HG02588 (cell line): ENCODE results near the gene TRPM6.
A peak's percentile ranks its signal among the peaks of the same experiment; 100 is the strongest.

Source experiments
- ATAC-seq: cut with Tn5 transposase; IDR thresholded peaks from one replicate; pipeline ENCODE4 v1.9.1; 2021; ENCODE audit warnings: mild to moderate bottlenecking, moderate library complexity; ENCODE audit not compliant: unreplicated experiment

TRPM6 gene

GRCh38 chr9:74777136-74777879 is 110.4 kb downstream of the TRPM6 start:
- ATAC-seq, result peak; percentile 62

GRCh38 chr9:74775396-74775795 is 112.3 kb downstream of the TRPM6 start:
- ATAC-seq, result no peak

DNA sequence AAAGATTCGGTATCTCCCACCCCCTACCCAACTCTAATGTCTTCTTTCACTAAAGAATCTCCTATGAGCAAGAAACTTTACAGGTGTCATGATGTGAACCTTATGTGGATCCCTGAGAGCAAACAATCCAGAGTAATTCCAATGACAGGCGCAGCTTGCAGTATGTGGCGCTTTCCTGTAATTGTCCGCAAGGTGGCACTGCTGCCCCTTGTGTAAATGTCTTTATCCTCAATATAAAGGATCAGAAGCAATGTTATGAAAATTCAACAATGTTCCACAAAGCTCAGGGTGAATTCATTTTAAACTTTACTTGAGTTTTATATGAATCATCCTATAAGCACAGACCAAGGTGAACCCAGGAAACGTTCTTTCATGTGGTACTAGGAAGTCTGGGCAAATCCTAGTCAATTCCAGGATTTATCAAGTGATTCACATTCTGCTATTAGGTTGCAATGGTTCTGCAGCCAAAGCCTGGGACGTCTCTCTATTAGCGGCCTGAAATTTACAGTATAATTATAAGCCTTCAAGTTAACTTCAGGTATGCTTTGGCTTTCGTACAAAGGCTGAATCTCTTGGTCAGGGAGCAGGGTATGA is 113.7 kb downstream of the TRPM6 start:
- ATAC-seq, result no peak

GRCh38 chr9:74772121-74772520 is 115.6 kb downstream of the TRPM6 start:
- no peak for ATAC-seq

- no peak for ATAC-seq
These were observed 116.0 kb downstream of the TRPM6 start for GRCh38 chr9:74771672-74772071.

DNA sequence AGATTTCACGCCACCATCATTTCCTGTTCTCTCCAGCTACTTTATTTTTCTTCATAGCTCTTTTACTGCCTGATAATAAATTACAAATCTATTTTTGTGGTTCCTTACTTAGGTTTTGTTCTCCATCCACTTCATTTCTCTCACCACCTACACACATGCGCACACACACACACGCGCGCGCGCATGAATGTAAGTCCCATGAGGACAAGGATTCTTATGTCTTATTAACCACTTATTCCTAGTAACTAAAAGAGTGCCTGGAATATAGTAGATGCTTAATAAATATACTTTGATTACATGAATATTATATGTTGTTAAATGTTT is 116.5 kb downstream of the TRPM6 start:
- no peak for ATAC-seq

GRCh38 chr9:74770508-74771261 is 117.0 kb downstream of the TRPM6 start:
- ATAC-seq, result peak; percentile 71

GRCh38 chr9:74765481-74765971 is 122.2 kb downstream of the TRPM6 start:
- no peak for ATAC-seq

- no peak for ATAC-seq
These were observed 124.8 kb downstream of the TRPM6 start for GRCh38 chr9:74762950-74763349.

DNA sequence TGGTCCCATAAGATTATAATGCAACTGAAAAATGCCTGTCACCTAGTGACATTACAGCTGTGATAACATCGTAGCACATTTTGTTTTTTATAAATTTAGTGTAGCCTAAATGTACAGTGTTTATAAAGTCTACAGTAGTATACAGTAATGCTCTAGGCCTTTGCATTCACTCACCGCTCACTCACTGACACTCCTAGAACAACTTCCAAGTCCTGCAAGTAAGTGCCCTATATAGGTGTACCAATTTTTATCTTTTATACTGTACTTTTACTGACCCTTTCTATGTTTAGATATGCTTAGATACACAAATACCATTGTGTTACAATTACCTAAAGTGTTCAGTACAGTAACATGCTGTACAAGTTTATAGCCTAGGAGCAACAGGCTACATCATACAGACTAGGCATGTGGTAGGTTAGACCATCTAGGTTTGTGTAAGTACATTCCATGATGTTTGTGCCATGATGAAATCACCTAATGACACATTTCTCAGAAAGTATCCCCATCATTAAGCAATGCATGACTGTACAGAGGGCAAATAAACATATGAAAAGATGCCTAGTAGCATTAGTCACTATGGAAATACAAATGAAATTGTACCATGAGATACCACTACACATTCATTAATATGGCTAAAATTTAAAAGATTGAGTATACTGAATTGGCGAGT is 127.6 kb downstream of the TRPM6 start:
- no peak for ATAC-seq

- ATAC-seq, result no peak
These were observed 131.7 kb downstream of the TRPM6 start for GRCh38 chr9:74755999-74756398.

- ATAC-seq, result no peak
These were observed 132.4 kb downstream of the TRPM6 start for GRCh38 chr9:74755355-74755754.

DNA sequence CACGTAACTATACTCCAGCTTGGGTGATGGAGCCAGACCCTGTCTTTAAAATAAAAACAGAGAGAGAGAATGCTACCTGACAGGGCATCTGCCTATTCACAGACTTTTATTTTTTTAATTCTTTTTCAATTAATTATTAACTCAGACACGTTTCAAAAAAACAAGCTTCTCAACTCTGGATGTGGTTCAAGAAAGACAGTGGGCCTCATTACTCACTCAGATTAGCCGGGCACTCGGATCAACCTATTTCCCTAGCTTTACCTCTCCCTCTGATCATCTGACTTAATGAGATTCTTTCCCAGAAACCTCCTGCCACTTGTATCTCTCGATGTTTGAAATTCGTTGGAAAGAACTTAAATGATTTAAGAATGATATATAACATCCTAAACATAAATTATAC is 134.1 kb downstream of the TRPM6 start:
- ATAC-seq, result no peak

DNA sequence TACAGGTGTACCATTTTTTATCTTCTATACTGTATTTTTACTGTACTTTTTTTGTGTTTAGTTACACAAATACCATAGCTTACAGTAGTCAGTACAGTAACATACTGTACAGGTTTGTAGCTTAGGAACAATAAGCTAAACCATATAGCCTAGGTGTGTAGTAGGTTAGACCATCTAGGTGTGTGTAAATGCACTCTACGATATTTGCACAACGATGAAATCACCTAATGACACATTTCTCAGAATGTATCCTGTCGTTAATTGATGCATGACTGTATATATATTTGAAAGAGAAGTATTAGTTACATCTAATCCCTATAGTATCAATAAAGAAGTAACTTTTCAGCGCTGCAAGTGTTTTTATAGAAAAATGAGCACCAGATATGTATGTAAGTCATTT is 138.8 kb downstream of the TRPM6 start:
- ATAC-seq, result no peak

DNA sequence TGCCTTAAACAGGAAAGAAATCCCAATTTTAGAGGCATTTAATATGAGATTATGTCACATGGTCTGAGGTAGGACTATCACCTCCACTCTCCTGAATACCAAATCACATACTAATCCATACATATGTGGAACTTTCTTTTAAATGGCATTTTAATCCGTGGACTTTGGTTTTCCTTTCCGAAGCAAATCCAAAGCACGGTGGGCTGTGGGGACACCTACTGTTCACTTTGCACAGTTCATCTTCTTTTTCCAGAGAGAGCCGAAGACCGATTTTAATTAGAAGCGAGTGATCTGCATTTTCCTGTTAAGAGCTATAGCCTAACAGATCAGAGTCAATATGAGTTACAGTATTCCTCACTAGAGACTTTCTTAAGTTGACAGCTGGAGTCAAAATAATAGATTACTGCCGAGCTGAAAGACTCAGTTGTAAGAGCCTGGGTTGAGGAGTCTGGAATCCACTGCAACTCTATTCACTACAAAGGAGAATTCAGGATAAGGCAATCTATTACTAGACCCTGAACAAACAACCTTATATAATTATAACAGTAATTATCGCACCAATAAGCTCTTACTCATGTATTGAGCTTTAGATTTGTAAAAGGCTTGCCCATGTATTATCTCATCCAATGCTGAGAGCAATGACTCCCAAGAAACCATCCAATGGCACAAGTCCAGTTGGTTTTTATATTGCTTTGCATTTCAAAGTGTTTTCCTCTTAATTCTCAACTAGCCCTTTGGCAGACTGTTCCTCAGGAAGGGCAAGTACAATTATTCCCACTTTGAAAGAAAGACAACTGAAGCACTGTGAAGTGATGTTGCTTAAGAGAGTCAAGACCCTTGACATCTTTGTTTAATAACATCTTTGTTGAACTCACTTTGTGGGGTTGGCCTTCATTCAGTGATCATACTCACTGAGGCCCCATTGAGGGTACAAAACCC is 144.7 kb downstream of the TRPM6 start:
- no peak for ATAC-seq

GRCh38 chr9:74742191-74742790 is 145.4 kb downstream of the TRPM6 start:
- ATAC-seq, result no peak

DNA sequence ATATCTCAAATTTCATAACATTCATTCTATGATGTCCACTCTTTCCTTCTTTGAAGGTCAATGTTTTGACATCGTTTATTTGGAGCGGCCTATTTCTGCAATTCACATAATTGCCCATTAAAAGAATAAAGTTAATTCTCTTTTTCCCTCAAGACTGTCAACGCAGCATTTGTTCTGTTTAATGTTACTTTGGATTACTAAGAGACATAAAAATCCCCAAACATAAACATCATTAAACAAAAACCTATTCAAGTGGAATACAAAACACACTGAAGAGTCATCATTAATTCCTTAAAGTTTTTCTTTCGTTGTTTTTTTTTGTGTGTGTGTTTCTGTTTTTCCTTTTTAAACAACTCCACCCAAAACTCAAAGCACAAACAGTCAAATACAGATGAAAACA is 151.1 kb downstream of the TRPM6 start:
- ATAC-seq, result no peak

- ATAC-seq, result peak; percentile 70
These were observed 152.0 kb downstream of the TRPM6 start for GRCh38 chr9:74735761-74736160.

DNA sequence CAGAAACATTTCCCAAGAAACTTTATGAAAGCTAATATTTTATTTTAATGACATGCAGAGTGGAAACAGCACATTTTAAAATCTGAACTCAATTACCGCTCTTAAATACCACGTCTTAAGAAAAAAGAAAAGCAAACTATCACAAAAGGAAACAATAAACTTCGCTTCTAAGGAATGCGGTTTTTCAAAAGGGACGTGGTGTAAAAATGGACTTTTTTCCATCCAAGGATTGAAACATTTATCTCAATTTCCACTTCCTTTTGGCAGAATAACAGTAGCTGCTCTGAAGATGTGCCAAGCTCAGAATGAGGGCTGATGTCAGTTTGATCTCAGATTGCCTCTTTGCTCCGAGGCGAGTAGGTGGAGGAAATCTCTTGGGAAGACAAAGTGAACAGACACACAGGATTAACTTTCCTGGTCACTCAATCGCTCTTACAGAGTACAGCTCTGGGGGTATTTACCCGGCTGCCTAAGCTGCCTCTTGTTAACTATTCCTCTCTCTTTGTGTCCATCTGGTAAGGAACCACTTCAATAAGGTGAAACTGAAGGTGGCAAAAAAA is 158.5 kb downstream of the TRPM6 start:
- no peak for ATAC-seq

- no peak for ATAC-seq
These were observed 159.5 kb downstream of the TRPM6 start for GRCh38 chr9:74728176-74728575.
